ENCODE measurements around the gene GPR32.
"Not testable (repeated sequence)": the region's sequence is repeated elsewhere in the genome, so short reads cannot be mapped to it uniquely, and the experiment has no call there.

GPR32 gene, protein sequence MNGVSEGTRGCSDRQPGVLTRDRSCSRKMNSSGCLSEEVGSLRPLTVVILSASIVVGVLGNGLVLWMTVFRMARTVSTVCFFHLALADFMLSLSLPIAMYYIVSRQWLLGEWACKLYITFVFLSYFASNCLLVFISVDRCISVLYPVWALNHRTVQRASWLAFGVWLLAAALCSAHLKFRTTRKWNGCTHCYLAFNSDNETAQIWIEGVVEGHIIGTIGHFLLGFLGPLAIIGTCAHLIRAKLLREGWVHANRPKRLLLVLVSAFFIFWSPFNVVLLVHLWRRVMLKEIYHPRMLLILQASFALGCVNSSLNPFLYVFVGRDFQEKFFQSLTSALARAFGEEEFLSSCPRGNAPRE

DNA sequence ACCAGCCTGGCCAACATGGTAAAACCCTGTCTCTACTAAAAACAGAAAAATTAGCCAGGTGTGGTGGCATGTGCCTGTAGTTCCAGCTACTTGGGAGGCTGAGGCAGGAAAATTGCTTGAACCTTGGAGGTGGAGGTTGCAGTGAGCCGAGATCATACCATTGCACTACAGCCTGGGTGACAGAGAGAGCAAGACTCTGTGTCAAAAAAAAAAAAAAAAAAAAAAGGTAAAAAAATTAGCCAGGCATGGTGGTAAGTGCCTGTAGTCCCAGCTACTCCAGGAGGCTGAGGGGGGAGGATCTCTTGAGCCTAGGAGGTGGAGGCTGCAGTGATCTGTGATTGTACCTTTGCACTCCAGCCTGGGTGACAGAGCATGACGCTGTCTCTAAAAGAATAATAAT, at the start of gene GPR32:
GPR32 (plus strand) TSS at position 301 of the 400 bp plus-strand sequence. CDS start 137 bp downstream, outside the sequence.
- DNase-seq (ENCODE audit: low read depth, low spot score), result not testable (repeated sequence)

DNA sequence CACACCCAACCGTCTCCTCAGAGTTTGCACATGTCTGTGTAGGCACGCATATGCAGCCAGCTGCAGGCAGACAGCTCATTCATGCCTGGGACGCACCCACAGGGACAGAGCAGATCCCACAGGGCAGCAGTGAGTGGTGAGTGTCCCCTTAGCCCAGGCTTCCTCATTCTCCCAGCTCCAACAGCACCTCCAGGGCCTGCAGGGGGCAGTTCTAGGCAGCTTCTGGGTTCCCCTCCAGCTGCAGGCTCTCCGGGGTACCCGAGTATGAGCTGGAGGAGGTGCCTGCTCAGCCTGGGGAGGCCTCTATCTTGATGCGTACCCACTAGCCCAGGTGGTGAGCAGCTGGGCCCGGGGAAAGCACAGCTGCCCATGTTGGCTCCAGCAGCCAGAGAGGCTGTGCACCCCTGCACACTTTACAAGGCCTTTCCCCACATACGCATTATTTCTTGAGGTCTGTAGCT, 49.3 kb upstream of the GPR32 start:
- DNase-seq (ENCODE audit: low read depth, low spot score), result no peak

DNA sequence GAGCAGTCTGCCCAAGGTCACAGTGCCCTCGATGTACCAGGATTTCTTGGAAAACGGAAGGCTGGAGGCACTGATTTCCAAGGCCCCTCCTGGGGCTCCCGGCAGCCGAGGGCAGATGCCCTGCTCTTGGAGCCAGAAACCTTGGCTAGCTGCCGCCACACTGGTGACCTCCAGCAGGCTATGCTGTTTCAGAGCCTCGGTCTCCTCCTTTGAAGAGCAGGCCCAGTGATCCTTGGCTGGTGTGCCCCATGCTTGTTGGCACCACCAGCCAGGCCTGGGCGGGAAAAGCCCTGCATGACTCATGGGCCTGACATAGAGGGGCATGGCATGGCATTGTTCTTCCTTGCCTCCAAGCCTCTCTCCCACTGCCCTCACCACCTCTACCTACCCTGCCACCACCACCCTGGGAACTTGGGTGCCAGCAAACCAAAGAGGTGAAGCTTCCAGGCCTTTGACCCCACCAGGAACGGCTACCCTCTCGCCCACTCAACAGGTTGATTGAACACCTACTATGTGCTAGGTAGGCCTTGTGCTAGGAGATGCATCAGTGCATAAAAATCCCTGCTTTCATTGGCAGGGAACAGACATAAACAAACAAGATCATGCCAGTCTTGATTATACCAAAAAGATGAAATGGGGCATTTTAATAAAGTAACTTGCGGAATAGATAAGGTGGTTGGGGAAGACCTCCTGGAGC, 48.7 kb upstream of the GPR32 start:
- DNase-seq (ENCODE audit: low read depth, low spot score), result no peak

DNA sequence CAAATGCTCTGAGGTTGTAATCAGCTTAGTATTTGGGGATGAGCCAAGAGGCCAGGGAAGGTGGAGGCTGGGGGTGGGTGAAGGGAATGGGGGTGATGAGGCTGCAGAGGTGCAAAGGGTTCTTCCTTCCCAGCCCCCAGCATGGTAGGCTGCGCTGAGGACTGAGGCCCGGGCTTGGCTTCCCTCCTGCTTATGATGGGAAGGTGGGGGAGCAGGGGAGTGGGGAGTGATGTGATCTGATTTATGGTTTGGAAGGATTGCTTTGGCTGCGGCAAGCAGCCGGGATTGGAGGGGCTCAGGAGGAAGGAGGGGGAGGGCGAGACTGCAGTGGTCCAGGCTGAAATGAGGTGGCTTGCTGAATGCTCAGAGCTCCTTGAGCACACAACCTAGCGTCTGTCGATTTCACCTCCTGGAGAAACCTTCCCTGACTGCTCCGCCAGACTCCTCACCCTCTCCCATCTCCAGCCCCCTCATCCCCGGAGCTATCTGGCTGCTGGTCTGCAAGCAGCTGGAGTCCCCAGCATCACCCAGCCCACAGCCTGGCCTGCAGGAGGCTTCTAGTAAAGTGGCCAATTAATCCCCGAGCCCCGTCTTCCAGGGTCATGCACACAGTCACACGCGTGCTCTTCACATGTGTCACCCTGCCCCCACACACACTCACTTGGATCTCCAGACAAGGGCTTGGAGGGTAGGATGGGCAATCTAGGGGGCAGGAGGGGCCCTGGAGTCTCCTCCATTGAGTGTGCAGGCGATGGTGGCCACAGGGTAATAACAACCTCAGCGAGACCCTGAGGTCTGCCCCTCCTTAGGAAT, 47.9 kb upstream of the GPR32 start:
- no peak for DNase-seq (ENCODE audit: low read depth, low spot score)

DNA sequence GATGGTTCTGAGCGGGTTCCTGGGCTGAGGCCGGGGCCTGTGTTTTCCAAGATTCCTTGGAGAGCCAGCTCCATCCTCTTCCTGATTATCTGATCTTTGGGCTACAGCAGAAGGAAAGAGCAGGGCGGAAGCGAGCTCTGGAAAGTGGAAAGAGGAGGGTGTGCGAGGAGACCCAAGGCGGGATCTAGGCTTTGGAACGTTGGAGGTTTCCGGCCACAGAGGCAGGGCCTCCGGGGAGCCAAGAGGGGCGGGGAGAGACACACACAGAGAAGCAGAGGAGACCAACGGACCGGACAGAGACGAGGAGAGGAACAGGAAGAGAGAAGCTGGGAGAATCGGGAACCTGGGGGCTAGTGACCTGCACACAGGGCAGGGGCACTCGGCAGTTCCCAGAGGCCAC, 47.2 kb upstream of the GPR32 start, which contains the start of gene CLEC11A:
CLEC11A (plus strand) TSS at position 296 of the 400 bp plus-strand sequence. CDS start 162 bp downstream, outside the sequence.
- DNase-seq (ENCODE audit: low read depth, low spot score), result no peak

DNA sequence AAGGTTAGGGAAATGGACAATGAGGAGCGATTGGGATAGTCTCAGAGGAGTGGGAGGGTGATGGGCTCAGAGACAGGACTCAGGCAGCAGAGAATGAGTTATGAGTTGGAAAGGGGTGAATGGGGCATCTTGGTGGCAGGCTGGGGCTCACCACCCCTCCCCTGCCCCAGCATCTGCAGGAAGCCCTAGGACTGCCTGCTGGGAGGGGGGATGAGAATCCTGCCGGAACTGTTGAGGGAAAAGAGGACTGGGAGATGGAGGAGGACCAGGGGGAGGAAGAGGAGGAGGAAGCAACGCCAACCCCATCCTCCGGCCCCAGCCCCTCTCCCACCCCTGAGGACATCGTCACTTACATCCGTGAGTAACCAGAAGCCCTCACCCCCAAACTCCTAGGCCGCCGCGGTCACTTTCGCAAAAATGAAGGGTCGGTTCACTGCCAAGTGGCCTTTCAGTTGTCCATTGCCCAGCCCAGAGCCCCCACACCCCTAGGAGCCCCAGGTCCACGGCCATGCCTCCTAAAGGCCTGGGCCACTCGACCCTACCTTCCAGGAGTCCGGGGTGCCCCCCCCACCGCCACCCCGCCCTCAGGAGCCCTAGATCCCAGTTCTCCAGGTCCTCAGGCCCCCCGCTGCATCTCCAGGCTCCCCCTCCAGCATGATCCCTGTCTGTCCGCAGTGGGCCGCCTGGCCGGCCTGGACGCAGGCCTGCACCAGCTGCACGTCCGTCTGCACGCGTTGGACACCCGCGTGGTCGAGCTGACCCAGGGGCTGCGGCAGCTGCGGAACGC, 46.3 kb upstream of the GPR32 start:
- no peak for DNase-seq (ENCODE audit: low read depth, low spot score)

DNA sequence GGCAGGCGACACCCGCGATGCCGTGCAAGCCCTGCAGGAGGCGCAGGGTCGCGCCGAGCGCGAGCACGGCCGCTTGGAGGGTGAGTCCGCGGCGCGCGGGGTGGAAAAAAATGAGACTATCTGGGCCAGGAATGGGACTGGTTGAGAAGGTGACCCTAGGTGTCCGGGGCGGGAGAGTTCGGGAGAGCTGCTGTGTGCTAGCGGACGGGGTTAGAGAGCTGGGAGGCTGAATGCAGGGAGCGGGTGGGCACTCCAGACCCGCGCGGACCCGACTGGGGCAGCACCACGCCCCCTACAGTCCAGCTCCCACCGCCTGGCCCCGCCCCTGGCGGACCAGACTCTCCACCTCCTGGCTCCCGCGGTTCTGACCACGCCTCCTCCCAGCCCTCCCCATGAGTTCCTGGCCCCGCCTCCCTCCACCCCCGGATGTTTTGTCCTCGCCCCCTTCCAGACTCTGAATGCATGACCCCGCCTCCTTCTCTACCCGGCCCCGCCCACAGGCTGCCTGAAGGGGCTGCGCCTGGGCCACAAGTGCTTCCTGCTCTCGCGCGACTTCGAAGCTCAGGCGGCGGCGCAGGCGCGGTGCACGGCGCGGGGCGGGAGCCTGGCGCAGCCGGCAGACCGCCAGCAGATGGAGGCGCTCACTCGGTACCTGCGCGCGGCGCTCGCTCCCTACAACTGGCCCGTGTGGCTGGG, 45.6 kb upstream of the GPR32 start:
- DNase-seq (ENCODE audit: low read depth, low spot score), result peak; percentile 96

DNA sequence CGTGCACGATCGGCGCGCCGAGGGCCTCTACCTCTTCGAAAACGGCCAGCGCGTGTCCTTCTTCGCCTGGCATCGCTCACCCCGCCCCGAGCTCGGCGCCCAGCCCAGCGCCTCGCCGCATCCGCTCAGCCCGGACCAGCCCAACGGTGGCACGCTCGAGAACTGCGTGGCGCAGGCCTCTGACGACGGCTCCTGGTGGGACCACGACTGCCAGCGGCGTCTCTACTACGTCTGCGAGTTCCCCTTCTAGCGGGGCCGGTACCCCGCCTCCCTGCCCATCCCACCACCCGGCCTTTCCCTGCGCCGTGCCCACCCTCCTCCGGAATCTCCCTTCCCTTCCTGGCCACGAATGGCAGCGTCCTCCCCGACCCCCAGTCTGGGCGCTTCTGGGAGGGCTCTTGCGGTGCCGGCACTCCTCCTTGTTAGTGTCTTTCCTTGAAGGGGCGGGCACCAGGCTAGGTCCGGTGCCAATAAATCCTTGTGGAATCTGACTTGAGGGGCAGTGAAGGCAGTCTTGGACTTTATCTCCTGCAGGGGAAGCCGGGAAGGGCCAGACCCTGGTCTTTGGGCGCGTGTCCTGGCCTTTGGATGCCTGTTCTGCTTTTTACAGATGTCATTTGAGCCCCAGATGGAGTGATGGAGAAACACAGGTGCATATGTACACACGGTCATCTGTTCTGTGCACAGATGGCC, 44.9 kb upstream of the GPR32 start:
- no peak for DNase-seq (ENCODE audit: low read depth, low spot score)

DNA sequence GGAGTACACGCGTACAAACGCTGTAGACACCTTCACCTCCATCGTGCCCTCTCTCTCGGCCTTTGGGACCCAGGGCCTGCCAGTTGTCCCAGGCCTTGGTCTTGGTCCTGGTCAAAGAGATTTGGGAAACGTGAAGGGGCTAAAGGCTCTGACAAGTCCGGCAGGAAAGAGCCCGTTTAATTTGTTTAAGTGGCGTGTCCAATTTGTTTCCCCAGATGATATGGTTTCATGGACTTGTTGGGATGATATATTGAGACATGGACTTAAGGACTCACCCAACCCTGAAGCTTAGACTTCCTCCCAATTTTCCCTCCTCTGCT, 44.4 kb upstream of the GPR32 start:
- DNase-seq (ENCODE audit: low read depth, low spot score), result no peak

DNA sequence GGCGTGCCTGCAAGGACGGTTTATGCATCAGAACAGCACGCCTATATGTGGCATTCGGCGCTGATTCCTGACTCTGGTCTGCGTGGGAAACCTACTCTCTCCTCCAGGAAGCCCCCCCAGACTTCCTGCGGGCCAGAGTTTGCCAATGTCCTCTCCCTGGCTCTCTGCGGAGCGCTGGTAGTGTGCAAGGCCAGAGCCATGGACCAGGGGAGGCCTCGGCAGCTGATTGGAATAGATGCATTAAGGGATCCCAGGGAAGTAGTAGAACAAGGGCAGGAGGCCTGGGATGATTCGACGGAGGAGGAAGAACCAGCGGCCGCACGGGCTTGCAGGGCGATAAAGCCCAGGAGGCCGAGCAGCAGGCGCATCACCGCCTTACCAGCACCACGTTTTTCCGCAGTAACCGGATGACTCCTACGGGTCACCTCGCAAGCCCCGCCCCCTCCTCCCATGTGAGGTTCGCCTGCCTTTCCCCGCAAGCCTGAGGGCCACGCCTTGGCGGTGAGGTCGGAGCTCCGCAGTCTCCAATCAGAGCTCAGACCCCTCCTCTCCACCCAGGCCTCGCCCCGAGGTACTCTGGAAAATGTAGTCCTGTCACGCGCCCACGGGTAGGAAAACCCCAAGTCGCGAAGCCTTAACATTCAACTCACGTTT, 42.1 kb upstream of the GPR32 start:
- no peak for DNase-seq (ENCODE audit: low read depth, low spot score)

DNA sequence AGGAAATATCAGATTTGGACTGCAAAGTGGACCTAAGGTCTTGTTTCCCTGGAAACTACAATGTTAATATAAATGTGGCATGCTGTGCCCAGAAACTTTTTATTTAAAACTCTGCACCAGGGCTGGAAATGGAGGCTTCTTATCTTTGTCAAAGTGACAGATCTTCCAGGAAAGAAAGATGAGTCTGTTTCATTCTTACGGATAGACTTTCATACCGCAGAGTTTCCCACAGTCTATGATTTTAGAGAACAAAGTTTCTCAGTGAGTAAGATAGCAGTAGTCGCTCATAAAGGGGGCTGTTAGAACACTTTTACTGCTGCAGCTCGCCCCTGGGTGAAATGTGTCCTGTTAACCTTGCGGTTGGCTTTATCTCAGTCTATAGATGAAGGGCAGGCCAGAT, 40.4 kb upstream of the GPR32 start:
- no peak for DNase-seq (ENCODE audit: low read depth, low spot score)

DNA sequence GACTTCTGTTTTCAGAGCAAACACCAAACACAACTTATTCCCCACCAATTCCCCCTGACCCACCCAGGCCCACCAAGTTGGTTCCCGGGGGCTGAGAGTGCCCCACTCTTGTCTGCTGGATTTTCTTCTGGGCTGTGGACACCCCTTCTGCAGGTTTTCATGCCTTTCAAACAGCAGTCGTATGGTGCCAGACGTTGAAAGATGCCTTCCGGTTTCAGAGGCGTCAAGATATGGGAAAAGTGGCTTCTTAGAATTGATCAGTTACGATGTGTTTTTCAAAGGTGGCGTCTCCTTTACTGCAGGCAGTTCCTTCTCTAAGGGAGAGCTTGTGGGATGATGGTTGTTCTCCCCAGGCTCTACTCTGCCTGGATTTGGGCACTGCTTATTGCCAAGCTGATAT, 34.4 kb upstream of the GPR32 start:
- no peak for DNase-seq (ENCODE audit: low read depth, low spot score)

DNA sequence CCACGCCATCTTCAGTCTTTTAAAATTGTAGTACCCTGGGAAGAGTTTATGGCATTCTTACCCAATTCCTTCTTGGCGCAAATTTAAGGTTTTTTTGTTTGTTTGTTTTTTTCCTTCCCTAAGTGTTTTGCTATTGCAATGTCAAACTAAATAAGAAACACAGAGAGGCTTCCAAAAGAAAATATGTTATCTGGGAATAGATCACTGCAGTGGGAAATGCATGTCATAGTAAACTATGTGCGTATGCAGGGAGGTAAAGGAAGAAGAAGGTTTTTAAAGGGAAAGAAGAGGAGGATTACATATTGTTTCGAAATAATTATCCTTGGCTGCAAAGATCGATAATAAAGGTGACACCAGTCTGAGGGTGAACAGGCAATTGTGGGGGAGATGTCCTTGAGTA, 33.9 kb upstream of the GPR32 start:
- DNase-seq (ENCODE audit: low read depth, low spot score), result no peak

DNA sequence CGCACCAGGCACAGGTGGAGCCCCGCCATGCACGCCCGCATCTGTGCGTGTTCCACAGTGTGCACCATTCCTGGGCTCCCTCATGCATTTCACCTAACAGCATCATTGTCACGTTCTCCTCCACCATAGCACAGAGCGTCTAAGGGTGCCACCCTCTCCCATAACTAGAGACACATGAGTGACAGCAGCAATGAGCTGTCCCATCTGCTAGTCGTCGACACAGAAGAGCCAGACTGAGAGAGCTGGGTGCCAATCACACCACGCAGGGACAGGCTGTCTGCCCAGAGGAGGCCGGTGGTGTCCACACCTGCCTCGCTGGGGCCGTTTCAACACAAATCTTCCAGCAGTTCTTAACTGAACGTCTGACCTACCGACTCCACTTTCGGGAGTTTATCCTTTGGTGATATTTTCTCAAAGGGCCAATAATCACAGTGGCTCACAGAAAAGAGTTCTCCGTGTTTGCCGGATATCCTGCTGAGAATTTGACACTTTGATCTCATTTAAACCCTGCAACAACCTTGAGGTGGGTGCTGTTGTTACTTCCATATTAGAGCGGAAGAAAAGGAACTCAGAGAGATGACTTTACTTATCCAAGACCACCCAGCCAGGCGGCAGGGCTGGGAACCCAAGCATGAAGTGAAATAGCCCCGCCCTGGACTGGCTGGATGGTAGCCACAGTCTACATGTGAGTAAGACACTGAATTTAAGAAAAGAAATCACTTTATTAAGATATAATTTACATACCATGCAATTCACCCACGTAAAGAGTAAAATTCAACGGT, 30.9 kb upstream of the GPR32 start:
- no peak for DNase-seq (ENCODE audit: low read depth, low spot score)

DNA sequence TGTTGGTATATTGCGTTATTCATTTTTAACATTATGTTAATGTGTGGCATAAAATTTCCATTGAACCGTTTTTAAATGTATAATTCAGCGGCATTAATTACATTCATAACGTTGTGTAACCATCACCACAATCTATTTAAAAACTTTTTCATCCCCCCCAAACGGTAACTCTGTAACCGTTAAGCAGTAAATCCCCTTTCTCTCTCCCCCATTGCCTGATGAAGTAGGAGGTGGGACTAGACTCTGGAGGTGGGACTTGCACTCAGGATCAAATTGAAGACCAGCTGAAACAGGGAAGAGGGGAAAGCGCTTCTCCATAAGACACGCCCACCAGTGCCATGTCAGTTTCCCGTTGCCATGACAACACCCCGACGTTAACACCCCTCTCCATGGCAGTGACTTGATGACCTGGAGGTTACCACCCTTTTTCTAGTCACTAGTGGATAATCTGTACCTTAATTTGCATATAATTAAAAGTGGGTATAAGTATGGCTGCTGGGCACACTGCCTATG, 30.3 kb upstream of the GPR32 start:
- DNase-seq (ENCODE audit: low read depth, low spot score), result no peak

DNA sequence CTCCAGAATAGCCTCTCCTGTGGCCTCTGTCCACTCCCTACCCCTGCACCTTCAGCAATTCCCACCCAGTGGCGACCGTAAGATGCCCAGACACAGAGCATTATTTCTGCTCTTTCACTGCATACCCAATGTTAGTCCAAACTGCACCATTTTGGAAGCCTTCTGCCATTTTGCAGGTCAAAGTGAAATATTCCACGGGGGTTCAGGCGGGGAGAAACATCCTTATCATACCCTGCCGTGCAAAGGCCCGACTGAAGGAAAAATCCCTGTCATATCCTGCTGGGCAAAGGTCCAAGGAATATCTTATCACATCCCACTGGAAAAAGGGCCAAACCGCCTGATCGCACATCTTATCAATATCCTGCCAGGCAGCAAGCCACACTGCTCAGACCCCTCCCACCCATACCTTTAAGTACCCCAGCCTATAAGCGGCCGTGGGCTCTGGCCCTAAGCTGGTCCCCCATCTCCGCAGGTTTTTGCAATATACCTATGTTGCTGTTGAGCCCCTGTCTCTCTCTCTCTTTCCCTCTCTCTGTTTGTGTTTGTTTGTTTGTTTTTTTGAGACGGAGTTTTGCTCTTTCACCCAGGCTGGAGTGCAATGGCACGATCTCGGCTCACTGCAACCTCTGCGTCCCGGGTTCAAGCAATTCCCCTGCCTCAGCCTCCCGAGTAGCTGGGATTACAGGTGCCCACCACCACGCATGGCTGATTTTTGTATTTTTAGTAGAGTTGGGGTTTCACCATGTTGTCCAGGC, 28.9 kb upstream of the GPR32 start:
- no peak for DNase-seq (ENCODE audit: low read depth, low spot score)

DNA sequence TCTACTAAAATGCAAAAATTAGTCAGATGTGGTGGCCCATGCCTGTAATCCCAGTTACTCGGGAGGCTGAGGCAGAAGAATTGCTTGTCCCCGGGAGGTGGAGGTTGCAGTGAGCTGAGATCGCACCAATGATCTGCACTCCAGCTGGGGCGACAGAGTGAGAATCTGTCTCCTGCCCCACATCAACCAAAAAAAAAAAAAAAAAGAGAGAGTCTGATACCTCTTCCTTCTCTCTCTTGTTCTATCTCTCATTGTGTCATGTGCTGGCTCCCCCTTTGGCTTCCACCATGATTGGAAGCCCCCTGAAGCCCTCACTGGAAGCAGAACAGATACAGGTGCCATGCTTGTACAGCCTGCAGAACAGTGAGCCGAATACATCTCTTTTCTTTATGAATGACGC, 26.7 kb upstream of the GPR32 start:
- DNase-seq (ENCODE audit: low read depth, low spot score), result no peak

DNA sequence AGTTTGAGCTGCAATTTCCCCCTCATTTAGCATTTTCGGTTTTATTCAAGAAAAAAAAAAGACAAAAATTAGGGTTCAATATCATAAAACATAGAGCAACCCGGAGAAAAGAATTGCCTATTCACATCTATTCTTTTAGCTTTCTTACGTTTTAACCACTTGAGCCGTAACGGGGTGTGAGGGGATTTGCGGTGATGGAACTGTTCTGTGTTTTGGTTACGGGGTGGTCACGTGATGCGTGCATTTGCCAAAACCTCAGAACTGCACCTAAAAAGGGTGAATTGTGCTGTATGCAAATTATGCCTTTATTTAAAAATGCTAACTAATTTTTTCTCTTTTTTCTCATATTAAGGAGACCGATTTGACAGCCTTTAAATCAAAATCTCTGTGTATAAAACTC, 25.0 kb upstream of the GPR32 start:
- DNase-seq (ENCODE audit: low read depth, low spot score), result no peak

Data from brain pericyte (primary cell).